CD4-positive, CD25-positive, alpha-beta regulatory T cell (primary cell): ENCODE measurements around the gene TBC1D10B. TPM values are rescaled to one million over a fixed set of nuclear protein-coding genes. Genes with fewer than 3 reads are reported as not detected.
A peak's percentile ranks its signal among the peaks of the same experiment; 100 is the strongest.
"Not testable (repeated sequence)": the region's sequence is repeated elsewhere in the genome, so short reads cannot be mapped to it uniquely, and the experiment has no call there.

Experiments used
- ATAC-seq, 2 donors: fragments of 150-1000 bp; cut with Tn5 transposase; one replicate each; pipeline ENCODE4 v1.10.0; 2021; ENCODE audit warnings: low read depth in 2 of 2, moderate number of reproducible peaks in 2 of 2, moderate library complexity in 1 of 2
- DNase-seq, 3 donors: peaks; one replicate each; pipeline versions ENCODE4 v3.0.0 to v3.0.0-alpha.2; 2012 to 2022; ENCODE audit warnings: mixed read lengths in 1 of 3
- H3K27ac ChIP-seq: one replicate; pipeline ENCODE4 v1.7.0; 2013; ENCODE audit warnings: mild to moderate bottlenecking, low read length; ENCODE audit not compliant: insufficient read depth, poor library complexity, severe bottlenecking
- H3K27me3 ChIP-seq: one replicate; pipeline ENCODE4 v1.7.0; 2013; ENCODE audit warnings: low read length; ENCODE audit not compliant: control insufficient read depth, insufficient read depth
- H3K36me3 ChIP-seq: one replicate; pipeline ENCODE4 v1.7.0; 2013; ENCODE audit warnings: mild to moderate bottlenecking, low read length, moderate library complexity; ENCODE audit not compliant: control insufficient read depth, insufficient read depth
- H3K4me1 ChIP-seq: 2 replicates; pipeline ENCODE4 v1.7.0; 2013; ENCODE audit warnings: mild to moderate bottlenecking, low read length; ENCODE audit not compliant: insufficient read depth, control insufficient read depth, poor library complexity, severe bottlenecking
- H3K4me3 ChIP-seq: one replicate; pipeline ENCODE4 v1.7.0; 2013; ENCODE audit warnings: low read depth, mild to moderate bottlenecking, low read length, moderate library complexity
- H3K9me3 ChIP-seq, 2 experiments: 1 replicate in 1 of 2; 2 replicates in 1 of 2; pipeline ENCODE4 v1.7.0; 2013; ENCODE audit warnings: low read length in 2 of 2, mild to moderate bottlenecking in 1 of 2, moderate library complexity in 1 of 2; ENCODE audit not compliant: control insufficient read depth in 2 of 2
- H3K27ac Mint-ChIP-seq, 3 donors: one replicate each; pipeline ENCODE4 v1.8.0; 2020 to 2022; ENCODE audit warnings: mild to moderate bottlenecking in 3 of 3, mixed read lengths in 3 of 3, moderate library complexity in 2 of 3
- H3K27me3 Mint-ChIP-seq: one replicate; pipeline ENCODE4 v1.8.0; 2022; ENCODE audit warnings: mild to moderate bottlenecking, mixed read lengths
- H3K36me3 Mint-ChIP-seq: one replicate; pipeline ENCODE4 v1.8.0; 2020; ENCODE audit warnings: mixed read lengths
- H3K4me1 Mint-ChIP-seq, 4 donors: one replicate each; pipeline ENCODE4 v1.8.0; 2020 to 2022; ENCODE audit warnings: mixed read lengths in 4 of 4, mild to moderate bottlenecking in 1 of 4
- H3K4me3 Mint-ChIP-seq, 4 donors: one replicate each; pipeline ENCODE4 v1.8.0; 2020 to 2022; ENCODE audit warnings: mild to moderate bottlenecking in 4 of 4, mixed read lengths in 4 of 4, moderate library complexity in 3 of 4
- H3K9me3 Mint-ChIP-seq, 7 donors: one replicate each; pipeline ENCODE4 v1.8.0; 2020 to 2022; ENCODE audit warnings: mixed read lengths in 7 of 7, mild to moderate bottlenecking in 3 of 7, moderate library complexity in 2 of 7
- polyA plus RNA-seq, 4 donors: library from polyadenylated mRNA; unstranded; fragments of 300-500 nt; fragmentation: Illumina TruSeq; gene quantifications; one replicate each; pipeline ENCODE4 v1.2.3, GENCODE V29; 2021
- total RNA-seq: library from RNA; stranded (reverse); gene quantifications from one replicate; pipeline ENCODE4 v1.2.3, GENCODE V29; 2022

Gene TBC1D10B
- total and polyA plus RNA-seq, 5 donors from 2014 or later, result 7.1 to 32.2 (median 8.3) TPM

- Histone ChIP-seq H3K9me3 (no peaks in the 10 kb centered on the region), H3K36me3 (no peaks in the 10 kb centered on the region), H3K4me3 (no peak overlapping the region), H3K27ac (no peak overlapping the region), H3K4me1 (peaks cover 22% of the 10 kb centered on the region), H3K27me3 (no peaks in the 10 kb centered on the region)
- Mint-ChIP-seq H3K9me3 (no peaks in the 10 kb centered on the region), H3K36me3 (peaks cover 12% of the 10 kb centered on the region), H3K4me3 (peak overlapping the region; percentile 74 to 91 (median 87)), H3K4me1 (peaks cover 5 to 39% (median 22%) of the 10 kb centered on the region in 4 donors), H3K27ac (peak overlapping the region in 1 of 3 donors; percentile 79), H3K27me3 (no peaks in the 10 kb centered on the region)
- ATAC-seq, result no peak
- no peak for DNase-seq
Observed at GRCh38 chr16:30401768-30402425, 31.6 kb upstream of the TBC1D10B start.

GRCh38 chr16:30399435-30400186 lies 29.3 kb upstream of the TBC1D10B start:
- Histone ChIP-seq H3K9me3 (no peaks in the 10 kb centered on the region), H3K4me1 (peaks cover 33% of the 10 kb centered on the region), H3K36me3 (no peaks in the 10 kb centered on the region), H3K27me3 (no peaks in the 10 kb centered on the region), H3K27ac (peak overlapping the region; percentile 25), H3K4me3 (peak overlapping the region; percentile 70)
- Mint-ChIP-seq H3K4me1 (peaks cover 5 to 52% (median 26%) of the 10 kb centered on the region in 4 donors), H3K4me3 (peak overlapping the region; percentile 88 to 91 (median 90)), H3K27me3 (no peaks in the 10 kb centered on the region), H3K9me3 (no peaks in the 10 kb centered on the region), H3K27ac (peak overlapping the region; percentile 90 to 96 (median 90)), H3K36me3 (peaks cover 12% of the 10 kb centered on the region)
- DNase-seq (no peak), ATAC-seq (no peak)

GRCh38 chr16:30398661-30399434 lies 28.6 kb upstream of the TBC1D10B start:
- H3K27ac ChIP-seq, result no peak overlapping the region
- no peaks in the 10 kb centered on the region for H3K27me3 ChIP-seq

GRCh38 chr16:30397776-30398660 lies 27.7 kb upstream of the TBC1D10B start:
- Histone ChIP-seq H3K27me3 (no peaks in the 10 kb centered on the region), H3K27ac (no peak overlapping the region), H3K4me1 (peaks cover 33% of the 10 kb centered on the region), H3K36me3 (no peaks in the 10 kb centered on the region), H3K4me3 (no peak overlapping the region), H3K9me3 (no peaks in the 10 kb centered on the region)
- no peaks in the 10 kb centered on the region for H3K27me3 Mint-ChIP-seq
- peaks cover 12% of the 10 kb centered on the region for H3K36me3 Mint-ChIP-seq
- peak overlapping the region; percentile 9 to 86 (median 38) for H3K4me3 Mint-ChIP-seq
- H3K27ac Mint-ChIP-seq, result peak overlapping the region in 1 of 3 donors; percentile 38
- no peak for ATAC-seq
- peaks cover 5 to 58% (median 27%) of the 10 kb centered on the region in 4 donors for H3K4me1 Mint-ChIP-seq
- no peak for DNase-seq
- no peaks in the 10 kb centered on the region for H3K9me3 Mint-ChIP-seq

More at GRCh38 chr16:30398661-30399434, 28.6 kb upstream of the TBC1D10B start:
- peaks cover 12% of the 10 kb centered on the region for H3K36me3 Mint-ChIP-seq
- H3K4me3 Mint-ChIP-seq, result peak overlapping the region; percentile 64 to 91 (median 82)
- peak overlapping the region in 2 of 3 donors; percentile 79 to 90 for H3K27ac Mint-ChIP-seq
- DNase-seq, result no peak
- no peak for ATAC-seq
- Histone ChIP-seq H3K4me1 (peaks cover 33% of the 10 kb centered on the region), H3K36me3 (no peaks in the 10 kb centered on the region), H3K4me3 (no peak overlapping the region), H3K9me3 (no peaks in the 10 kb centered on the region)
- H3K4me1 Mint-ChIP-seq, result peaks cover 5 to 58% (median 27%) of the 10 kb centered on the region in 4 donors
- no peaks in the 10 kb centered on the region for H3K27me3 Mint-ChIP-seq
- no peaks in the 10 kb centered on the region for H3K9me3 Mint-ChIP-seq

- Histone ChIP-seq H3K27me3 (no peaks in the 10 kb centered on the region), H3K36me3 (no peaks in the 10 kb centered on the region), H3K4me3 (no peak overlapping the region), H3K4me1 (peaks cover 33% of the 10 kb centered on the region), H3K9me3 (no peaks in the 10 kb centered on the region), H3K27ac (no peak overlapping the region)
- DNase-seq (no peak), ATAC-seq (no peak)
- Mint-ChIP-seq H3K27ac (peak overlapping the region in 1 of 3 donors; percentile 48), H3K27me3 (no peaks in the 10 kb centered on the region), H3K36me3 (peaks cover 12% of the 10 kb centered on the region), H3K4me1 (peaks cover 5 to 58% (median 27%) of the 10 kb centered on the region in 4 donors), H3K4me3 (peak overlapping the region; percentile 54 to 92 (median 84)), H3K9me3 (no peaks in the 10 kb centered on the region)
Observed at GRCh38 chr16:30397056-30397455, 26.8 kb upstream of the TBC1D10B start.

GRCh38 chr16:30396627-30397026 lies 26.3 kb upstream of the TBC1D10B start:
- H3K9me3 Mint-ChIP-seq, H3K27me3 Mint-ChIP-seq, H3K36me3 ChIP-seq, H3K9me3 ChIP-seq, ATAC-seq, H3K27me3 ChIP-seq, DNase-seq, H3K27ac ChIP-seq: not testable (repeated sequence)
- Mint-ChIP-seq H3K4me3 (peak overlapping the region; percentile 82 to 92 (median 89)), H3K4me1 (peaks cover 5 to 56% (median 25%) of the 10 kb centered on the region in 4 donors), H3K27ac (peak overlapping the region in 1 of 3 donors; percentile 89), H3K36me3 (peaks cover 12% of the 10 kb centered on the region)
- Histone ChIP-seq H3K4me3 (peak overlapping the region; percentile 83), H3K4me1 (peaks cover 33% of the 10 kb centered on the region)
